Measurements from ENCODE around the gene ADAMTS9.
"Not testable (repeated sequence)": the region's sequence is repeated elsewhere in the genome, so short reads cannot be mapped to it uniquely, and the experiment has no call there.

Gene ADAMTS9

GRCh38 chr3:64546856-64547255 lies 140.9 kb downstream of the ADAMTS9 start:
- DNase-seq = no peak

- not testable (repeated sequence) for DNase-seq
These were observed 142.6 kb downstream of the ADAMTS9 start for GRCh38 chr3:64545239-64545638.

DNA sequence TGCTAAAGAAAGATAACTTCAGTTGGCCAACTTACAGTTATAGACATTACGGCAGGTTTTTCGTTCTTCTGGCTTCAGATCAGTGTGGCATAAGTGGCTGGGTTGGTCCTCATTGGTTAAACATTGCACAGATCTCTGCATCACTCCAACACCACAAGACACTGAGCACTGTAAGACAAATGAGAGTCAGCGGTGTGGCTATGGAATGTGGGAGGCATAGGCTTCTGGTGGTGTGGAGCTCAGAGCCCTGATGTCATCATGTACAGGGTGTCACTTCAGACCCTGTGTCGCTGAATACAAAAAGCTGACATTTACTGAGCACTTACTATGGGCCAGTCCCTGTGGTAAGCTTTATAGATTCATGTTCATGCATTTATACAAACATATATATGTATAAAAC lies 146.0 kb downstream of the ADAMTS9 start:
- DNase-seq = no peak

- DNase-seq = no peak
These were observed 148.2 kb downstream of the ADAMTS9 start for GRCh38 chr3:64539451-64540196.

- no peak for DNase-seq
These were observed 151.6 kb downstream of the ADAMTS9 start for GRCh38 chr3:64536166-64536565.

GRCh38 chr3:64533617-64534317 lies 154.0 kb downstream of the ADAMTS9 start:
- peak in 55 of 56 donors; percentile 7 to 92 (median 70) for DNase-seq

DNA sequence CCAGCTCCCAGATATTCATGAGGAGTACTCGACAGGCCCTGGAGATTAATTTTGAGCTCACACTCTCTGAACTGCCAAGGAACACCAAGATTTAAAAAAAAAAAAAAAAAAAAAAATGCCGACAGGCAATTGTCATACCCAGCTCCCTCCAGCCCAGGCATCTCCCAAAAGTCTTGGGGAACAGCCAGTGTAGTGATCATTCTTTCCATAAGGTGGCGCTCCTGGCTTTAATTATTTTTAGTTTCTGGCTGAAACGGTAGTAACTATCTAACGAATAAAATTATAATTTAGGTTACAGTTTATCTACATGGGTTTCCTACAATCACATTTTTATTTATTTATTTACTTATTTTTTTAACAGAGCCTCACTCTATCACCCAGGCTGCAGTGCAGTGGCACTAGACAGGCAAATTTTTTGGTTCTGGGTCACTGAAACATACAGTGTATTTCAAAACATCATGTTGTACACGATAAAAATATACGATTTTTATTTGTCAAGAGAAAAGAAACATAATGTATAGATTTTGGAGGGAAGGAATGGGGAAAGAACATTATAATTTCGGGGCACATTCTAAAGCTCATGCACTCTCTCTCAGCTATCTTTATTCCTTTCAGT lies 157.3 kb downstream of the ADAMTS9 start:
- DNase-seq = peak in 37 of 56 donors; percentile 1 to 82 (median 25)

GRCh38 chr3:64523324-64523723 lies 164.5 kb downstream of the ADAMTS9 start:
- DNase-seq = no peak

DNA sequence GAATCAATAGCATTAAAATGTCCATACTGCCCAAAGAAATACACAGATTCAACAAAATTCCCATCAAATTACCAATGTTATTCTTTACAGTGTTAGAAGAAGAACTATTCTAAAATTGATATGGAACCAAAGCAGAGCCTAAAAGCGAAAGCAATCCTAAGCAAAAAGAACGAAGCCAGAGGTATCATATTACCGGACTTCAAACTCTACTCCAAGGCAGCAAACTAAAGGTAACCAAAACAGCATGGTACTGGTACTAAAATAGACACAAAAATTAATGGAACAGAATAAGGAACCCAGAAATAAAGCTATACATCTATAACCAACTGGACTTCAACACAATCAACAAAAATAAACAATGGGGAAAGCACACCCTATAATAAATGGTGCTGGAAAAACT lies 167.5 kb downstream of the ADAMTS9 start:
- no peak for DNase-seq

DNA sequence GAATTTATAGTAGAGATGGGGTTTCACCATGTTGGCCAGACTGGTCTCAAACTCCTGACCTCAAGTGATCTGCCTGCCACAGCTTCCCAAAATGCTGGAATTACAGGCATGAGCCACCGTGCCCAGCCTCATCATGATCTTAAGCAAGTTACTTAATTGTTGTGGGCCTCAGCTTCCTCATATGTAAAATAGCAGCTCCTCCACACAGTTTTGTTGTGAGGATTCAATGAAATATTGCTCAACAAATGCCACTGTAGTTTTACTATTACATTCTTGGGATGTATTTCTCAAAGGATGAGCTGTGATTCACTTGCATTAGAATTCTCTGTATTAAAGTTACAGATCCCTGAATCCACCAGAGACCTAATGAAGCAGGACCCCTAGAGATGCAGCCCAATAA lies 168.8 kb downstream of the ADAMTS9 start:
- no peak for DNase-seq

DNA sequence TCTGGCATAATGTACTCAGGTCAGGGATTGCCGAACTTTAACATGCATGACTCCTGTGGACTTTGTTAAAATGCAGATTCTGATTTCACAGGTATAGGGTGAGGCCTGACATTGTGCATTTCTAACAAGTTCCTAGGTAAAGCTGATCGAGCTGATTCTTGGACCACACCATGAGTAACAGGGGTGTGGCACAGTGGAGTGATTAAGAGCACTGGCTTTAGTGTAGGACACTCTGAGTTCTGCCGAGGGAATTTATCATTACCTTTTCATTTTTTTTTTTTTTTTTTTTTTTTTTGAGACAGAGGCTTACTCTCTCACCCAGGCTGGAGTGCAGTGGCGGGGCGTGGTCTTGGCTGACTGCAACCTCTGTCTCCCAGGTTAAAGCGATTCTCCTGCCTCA lies 169.3 kb downstream of the ADAMTS9 start:
- DNase-seq = no peak

- DNase-seq = no peak
These were observed 172.9 kb downstream of the ADAMTS9 start for GRCh38 chr3:64514889-64515288.

DNA sequence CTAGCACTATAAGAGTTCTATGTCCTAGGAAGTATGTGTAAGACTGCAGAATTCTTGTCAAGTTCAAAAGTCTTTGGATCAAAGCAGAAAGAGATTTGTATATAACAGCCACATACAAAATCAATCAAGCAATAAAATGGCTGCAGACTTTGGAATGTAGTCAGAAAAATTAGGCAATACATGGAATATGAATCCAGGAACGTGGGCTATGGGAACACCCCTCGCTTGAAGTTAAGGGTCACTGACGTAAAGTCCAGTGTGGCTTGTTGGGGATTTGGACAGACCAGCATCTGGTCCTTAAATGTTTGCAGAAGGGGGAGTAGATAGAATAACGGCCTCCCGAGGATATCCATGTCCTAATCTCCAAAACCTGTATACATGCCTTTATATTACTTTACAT lies 178.6 kb downstream of the ADAMTS9 start:
- DNase-seq = no peak

DNA sequence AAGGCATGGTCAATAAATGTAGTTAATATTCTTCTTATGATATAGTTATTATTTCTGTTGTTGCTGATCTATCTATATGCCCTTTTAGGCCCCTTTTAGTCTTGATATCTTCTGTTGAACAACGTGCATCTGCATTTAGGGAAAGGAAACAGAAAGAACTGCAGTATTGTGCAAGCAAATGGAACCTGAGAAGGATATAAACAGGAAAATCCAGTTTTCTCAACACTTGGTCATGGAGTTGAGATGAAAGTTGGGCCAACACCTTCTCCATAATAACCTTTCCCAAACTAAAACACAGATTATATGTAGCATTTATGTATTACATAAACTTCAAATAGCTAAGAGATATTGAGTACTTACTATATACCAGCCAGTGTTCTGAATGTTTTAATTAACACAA lies 179.7 kb downstream of the ADAMTS9 start:
- DNase-seq = no peak

DNA sequence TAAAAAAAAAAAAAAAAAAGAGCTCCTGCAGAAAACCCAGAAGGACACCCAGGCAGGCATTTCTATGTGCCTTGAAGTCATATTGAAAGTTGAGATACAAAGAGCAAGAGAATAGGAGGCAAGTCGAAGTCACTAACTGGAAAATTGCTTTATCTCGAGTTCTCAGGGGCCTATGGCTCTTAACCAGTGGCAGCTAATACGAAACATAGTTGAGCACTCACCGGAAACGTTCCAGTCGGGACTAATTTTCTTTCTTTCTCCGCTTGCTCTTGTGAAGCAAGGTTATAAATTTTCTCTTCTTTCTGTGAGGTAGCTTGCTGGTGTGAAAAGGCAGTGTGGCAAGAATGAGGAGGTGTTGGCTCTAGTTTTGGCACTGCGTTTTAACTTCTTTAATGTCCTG lies 181.5 kb downstream of the ADAMTS9 start:
- no peak for DNase-seq

DNA sequence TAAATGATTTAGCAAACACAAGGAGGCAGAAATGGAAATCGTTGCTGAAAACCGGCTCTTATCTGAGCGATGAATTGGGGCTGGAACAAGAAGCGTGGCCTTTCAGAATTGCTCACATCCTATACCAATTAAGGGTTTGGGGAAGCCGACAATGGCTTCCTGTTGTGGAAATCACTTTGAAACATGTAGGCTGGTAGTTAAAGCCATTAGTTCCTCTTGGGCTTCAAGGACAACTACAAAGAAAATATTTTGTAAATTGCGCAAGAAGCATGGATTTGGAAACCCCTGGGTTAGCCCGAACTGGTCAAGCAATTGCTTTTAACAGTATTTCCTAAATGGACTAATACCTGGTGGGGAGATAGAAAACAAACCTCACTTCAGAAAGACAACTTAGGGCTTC lies 182.4 kb downstream of the ADAMTS9 start:
- no peak for DNase-seq

DNA sequence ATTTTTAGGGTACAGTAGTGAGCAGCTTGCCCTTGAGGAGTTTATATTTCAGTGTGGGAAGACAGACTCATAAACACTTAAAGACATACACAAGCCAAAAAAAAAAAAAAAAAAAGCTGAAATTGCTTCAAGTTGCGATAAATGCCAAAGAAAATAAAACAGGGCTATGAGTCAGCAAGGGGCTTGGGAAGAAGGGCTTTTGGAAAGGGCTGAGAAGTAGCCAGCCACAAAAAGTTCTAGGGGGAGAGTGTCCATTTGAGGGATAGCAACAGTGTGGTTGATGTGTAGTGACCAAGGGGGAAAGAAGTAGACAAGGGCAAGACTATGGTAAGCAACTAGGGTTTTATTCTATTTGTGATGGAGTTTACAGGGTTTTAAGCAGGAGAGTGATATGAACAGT lies 185.5 kb downstream of the ADAMTS9 start:
- no peak for DNase-seq

GRCh38 chr3:64501298-64501906 lies 186.4 kb downstream of the ADAMTS9 start:
- no peak for DNase-seq

DNA sequence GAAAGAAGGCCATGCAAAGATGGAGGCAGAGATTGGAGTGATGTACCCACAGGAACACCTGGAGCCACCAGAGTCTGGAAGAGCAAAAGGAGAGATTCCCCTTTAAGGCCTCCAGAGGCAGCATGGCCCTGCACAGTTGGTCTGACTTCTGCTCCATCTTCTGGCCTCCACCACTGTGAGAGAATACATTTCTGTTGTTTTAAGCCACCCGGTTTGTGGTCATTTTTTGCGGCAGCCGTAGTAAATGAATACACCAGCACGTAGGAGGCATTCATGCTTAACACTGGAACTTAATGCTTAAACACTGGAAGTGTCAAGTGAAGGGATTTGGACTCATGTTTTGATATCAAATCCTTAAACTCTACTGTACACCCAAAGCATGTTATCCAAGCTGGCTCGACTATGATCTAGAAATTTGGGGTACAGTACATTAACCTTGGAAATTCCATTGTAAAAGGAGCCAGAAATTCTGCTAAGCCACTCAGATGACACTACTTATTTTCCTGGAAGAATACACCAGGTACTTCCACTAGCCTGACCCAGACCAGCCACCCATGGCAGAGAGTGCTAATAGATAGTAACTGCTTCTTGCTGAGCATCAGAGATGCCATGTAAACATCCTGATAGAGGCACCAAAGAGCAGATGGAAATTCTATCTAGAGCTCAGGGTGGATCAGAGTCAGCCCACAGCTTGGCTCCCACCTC lies 190.9 kb downstream of the ADAMTS9 start:
- no peak for DNase-seq

GRCh38 chr3:64495781-64496334 lies 191.9 kb downstream of the ADAMTS9 start:
- DNase-seq = no peak

DNA sequence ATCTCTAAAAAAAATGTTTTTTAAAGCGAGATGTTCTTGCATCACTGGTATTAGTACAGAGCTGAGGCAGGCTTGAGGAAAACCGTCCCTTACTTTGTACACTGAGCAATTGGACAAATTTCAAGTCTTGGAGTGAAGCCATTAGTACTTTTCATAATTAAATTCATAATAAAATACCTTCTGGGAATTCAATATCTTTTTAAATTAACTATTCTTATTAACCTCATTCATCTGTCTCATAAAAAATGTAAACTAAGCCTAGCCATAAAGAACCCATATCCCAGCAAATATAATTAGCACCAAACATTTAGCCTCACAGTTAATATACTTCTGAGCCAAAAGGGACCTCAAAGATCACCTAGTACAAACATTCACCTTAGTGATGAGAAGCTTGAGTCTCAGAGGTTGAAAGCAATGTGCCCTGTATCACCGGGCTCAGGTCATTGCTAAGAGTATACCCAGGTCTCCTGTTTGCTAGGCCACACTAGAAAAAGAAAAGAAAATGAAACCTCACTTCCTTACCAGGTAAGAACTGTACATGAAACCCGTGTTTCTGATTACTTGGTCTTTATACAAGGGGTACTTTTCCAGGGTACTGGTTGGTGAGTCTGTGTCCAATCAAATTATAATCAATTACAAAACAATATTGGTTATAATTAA lies 192.5 kb downstream of the ADAMTS9 start:
- no peak for DNase-seq
